GM23338 (cell line): ENCODE data around the gene PRUNE1. TPM values are rescaled to one million over a fixed set of nuclear protein-coding genes. Genes with fewer than 3 reads are reported as not detected.

Experiments
- ATAC-seq: fragments of 200-7000 bp; cut with Tn5 transposase; 3 replicates; pipeline ENCODE4 v1.9.1; 2020
- DNase-seq: peaks from one replicate; pipeline ENCODE4 v3.0.0-alpha.2; 2015; ENCODE audit warnings: low spot score
- H2AFZ ChIP-seq: fragments of 200-600 bp; sonication (generic); 2 replicates; pipeline ENCODE4 v1.8.0; 2016; ENCODE audit warnings: antibody characterized with exemption, mild to moderate bottlenecking, moderate library complexity
- H3F3A ChIP-seq: fragments of 200-600 bp; sonication (generic); replicated peaks from 2 replicates; pipeline ENCODE4 v1.8.0; 2017; ENCODE audit warnings: antibody characterized with exemption, mixed run types, low read depth
- H3K27ac ChIP-seq: fragments of 200-600 bp; sonication (generic); 2 replicates; pipeline ENCODE4 v1.6.1; 2016; ENCODE audit warnings: low read depth
- H3K27me3 ChIP-seq: fragments of 200-600 bp; sonication (generic); 2 replicates; pipeline ENCODE4 v1.8.0; 2016; ENCODE audit warnings: mild to moderate bottlenecking, mixed run types, moderate library complexity; ENCODE audit not compliant: insufficient read depth
- H3K36me3 ChIP-seq: fragments of 200-600 bp; sonication (generic); 2 replicates; pipeline ENCODE4 v1.8.0; 2016; ENCODE audit warnings: mild to moderate bottlenecking; ENCODE audit not compliant: insufficient read depth
- H3K4me1 ChIP-seq: fragments of 200-600 bp; sonication (generic); 2 replicates; pipeline ENCODE4 v1.8.0; 2016; ENCODE audit warnings: mild to moderate bottlenecking, moderate library complexity; ENCODE audit not compliant: insufficient read depth
- H3K4me2 ChIP-seq: fragments of 200-600 bp; sonication (generic); 2 replicates; pipeline ENCODE4 v1.7.1; 2017; ENCODE audit warnings: mixed run types
- H3K4me3 ChIP-seq: fragments of 200-600 bp; sonication (generic); 2 replicates; pipeline ENCODE4 v1.6.1; 2016; ENCODE audit warnings: mixed run types
- H3K79me2 ChIP-seq: fragments of 200-600 bp; sonication (generic); replicated peaks from 2 replicates; pipeline ENCODE4 v1.8.0; 2017; ENCODE audit warnings: mild to moderate bottlenecking; ENCODE audit not compliant: insufficient read depth
- H3K9me2 ChIP-seq: fragments of 200-600 bp; sonication (generic); 2 replicates; pipeline ENCODE4 v1.8.0; 2017; ENCODE audit not compliant: insufficient read depth
- H4K20me1 ChIP-seq: fragments of 200-600 bp; sonication (generic); replicated peaks from 2 replicates; pipeline ENCODE4 v1.8.0; 2017; ENCODE audit warnings: mild to moderate bottlenecking; ENCODE audit not compliant: insufficient read depth
- H3K27ac Mint-ChIP-seq: 2 replicates; pipeline ENCODE4 v1.8.0; 2020; ENCODE audit warnings: inconsistent platforms, mild to moderate bottlenecking, moderate library complexity, mixed read lengths
- H3K27me3 Mint-ChIP-seq: 3 replicates; pipeline ENCODE4 v1.8.0; 2022; ENCODE audit warnings: low read depth, mild to moderate bottlenecking, moderate library complexity, mixed read lengths, inconsistent platforms; ENCODE audit not compliant: insufficient read depth, poor library complexity
- H3K36me3 Mint-ChIP-seq: 3 replicates; pipeline ENCODE4 v1.8.0; 2021; ENCODE audit warnings: low read depth, mild to moderate bottlenecking, inconsistent platforms, moderate library complexity, mixed read lengths
- H3K4me1 Mint-ChIP-seq: 3 replicates; pipeline ENCODE4 v1.8.0; 2020; ENCODE audit warnings: mild to moderate bottlenecking, inconsistent platforms, mixed read lengths
- H3K4me3 Mint-ChIP-seq: 3 replicates; pipeline ENCODE4 v1.8.0; 2021; ENCODE audit warnings: moderate library complexity, mild to moderate bottlenecking, inconsistent platforms, mixed read lengths
- H3K9me3 Mint-ChIP-seq: 3 replicates; pipeline ENCODE4 v1.8.0; 2020; ENCODE audit warnings: moderate library complexity, mild to moderate bottlenecking, inconsistent platforms, mixed read lengths
- CTCF ChIP-seq, 2 experiments: fragments of 200-600 bp in 1 of 2; sonication (generic) in 1 of 2; conservative IDR thresholded peaks; 2 replicates each; pipeline versions ENCODE4 v1.5.1 to v1.6.1; 2016 to 2017; ENCODE audit warnings: antibody characterized with exemption in 2 of 2, low read depth in 2 of 2, mild to moderate bottlenecking in 2 of 2, moderate library complexity in 1 of 2
- ETS1 ChIP-seq: IDR thresholded peaks from 2 replicates; pipeline ENCODE4 v1.6.1; 2016; ENCODE audit warnings: antibody characterized with exemption
- EZH2 ChIP-seq: fragments of 200-600 bp; sonication (generic); IDR thresholded peaks from one replicate; pipeline ENCODE4 v1.8.0; 2017; ENCODE audit warnings: antibody characterized with exemption, mild to moderate bottlenecking, low read depth; ENCODE audit not compliant: unreplicated experiment
- EZH2phosphoT487 ChIP-seq: fragments of 200-600 bp; sonication (generic); IDR thresholded peaks from one replicate; pipeline ENCODE4 v1.8.1; 2018; ENCODE audit warnings: antibody characterized with exemption; ENCODE audit not compliant: unreplicated experiment
- JUNB ChIP-seq: IDR thresholded peaks from one replicate; pipeline ENCODE4 v1.6.1; 2016; ENCODE audit warnings: antibody characterized with exemption; ENCODE audit not compliant: unreplicated experiment
- NANOG ChIP-seq: IDR thresholded peaks from 2 replicates; pipeline ENCODE4 v1.6.1; 2016; ENCODE audit warnings: antibody characterized with exemption, borderline replicate concordance
- POLR2AphosphoS5 ChIP-seq: IDR thresholded peaks from 2 replicates; pipeline ENCODE4 v1.6.1; 2016; ENCODE audit warnings: antibody characterized with exemption, low read depth
- ZNF114 ChIP-seq: fragments of 250-450 bp; sonication (Bioruptor Pico); IDR thresholded peaks from 2 replicates; pipeline ENCODE4 v1.5.0; 2020; ENCODE audit warnings: mild to moderate bottlenecking, moderate library complexity
- ZNF462 ChIP-seq: fragments of 250-450 bp; sonication (Bioruptor Pico); IDR thresholded peaks from 2 replicates; pipeline ENCODE4 v1.5.0; 2020; ENCODE audit warnings: mild to moderate bottlenecking, moderate library complexity
- polyA plus RNA-seq: library from polyadenylated mRNA; unstranded; fragments of >200 nt; fragmentation: Nextera tagmentation; extraction: Ambion mirVana; gene quantifications from 2 replicates; pipeline ENCODE4 v1.2.1, GENCODE V29; 2016
- total RNA-seq: library from RNA; depleted of rRNA; stranded (reverse); fragments of >200 nt; shearing (Covaris generic); gene quantifications from 2 replicates; pipeline ENCODE4 v1.2.3, GENCODE V29; 2014

PRUNE1 gene
- total and polyA plus RNA-seq, 2 experiments from 2014 or later: 14.7 to 33.2 TPM

GRCh38 chr1:151037032-151037431, 28.8 kb downstream of the PRUNE1 start:
- H3K36me3 ChIP-seq: no peaks in the 10 kb centered on the region
- no peak overlapping the region for H3K4me3 Mint-ChIP-seq
- H3K27me3 ChIP-seq: no peaks in the 10 kb centered on the region
- no peak overlapping the region for H3K27ac Mint-ChIP-seq
- TF ChIP-seq EZH2phosphoT487 (no peak), POLR2AphosphoS5 (no peak), ZNF462 (CRISPR knock-in tag) (no peak), NANOG (no peak), EZH2 (no peak), ETS1 (no peak), CTCF (conservative IDR thresholded peaks at IDR 0.05; ENCODE audit: low read depth in 2 of 2) (no peak), ZNF114 (CRISPR knock-in tag) (no peak), JUNB (no peak)
- ATAC-seq: peak; percentile 36; the same call in 1 of the 3 replicates
- no peak for DNase-seq
- no peaks in the 10 kb centered on the region; the same call in 1 of the 2 replicates for H4K20me1 ChIP-seq
- no peaks in the 10 kb centered on the region for H3K9me2 ChIP-seq
- H2AFZ ChIP-seq: no peak overlapping the region
- H3K9me3 Mint-ChIP-seq: no peaks in the 10 kb centered on the region
- H3K36me3 Mint-ChIP-seq: peaks cover 13% of the 10 kb centered on the region
- H3K4me1 ChIP-seq: peaks cover 19% of the 10 kb centered on the region
- H3K4me3 ChIP-seq: no peak overlapping the region
- peaks cover 6% of the 10 kb centered on the region for H3K27me3 Mint-ChIP-seq
- H3F3A ChIP-seq: no peaks in the 10 kb centered on the region
- H3K4me2 ChIP-seq: peak overlapping the region; percentile 31; the same call in 1 of the 2 replicates
- H3K79me2 ChIP-seq: no peaks in the 10 kb centered on the region
- H3K27ac ChIP-seq: 0 out of 2 replicates have a peak overlapping the region, but pooled peaks have one; percentile 18
- H3K4me1 Mint-ChIP-seq: peaks cover 23% of the 10 kb centered on the region
